IMR-90 (cell line): ENCODE measurements around the gene CALHM6. TPM values are rescaled to one million over a fixed set of nuclear protein-coding genes. Genes with fewer than 3 reads are reported as not detected.

ENCODE experiments used
- ATAC-seq: fragments of 200-7000 bp; cut with Tn5 transposase; 2 replicates; pipeline ENCODE4 v1.9.1; 2020; ENCODE audit warnings: low read depth, mild to moderate bottlenecking, moderate library complexity
- BruUV-seq: library from RNA; stranded (reverse); fragments of 400-500 nt; replicated peaks from 2 replicates; lab custom pipeline; 2021; lab: Mats Ljungman, UMichigan
- CTCF ChIA-PET: fragments of 300-600 bp; formaldehyde crosslinking; extraction: SDS; loops from one replicate; lab custom pipeline; 2021; ENCODE audit warnings: antibody characterized with exemption; lab: Yijun Ruan, JAX
- POLR2A ChIA-PET: fragments of 300-600 bp; sonication (Branson Sonifier 250); formaldehyde crosslinking; loops from one replicate; lab custom pipeline; 2022; ENCODE audit warnings: antibody characterized with exemption; ENCODE audit not compliant: unreplicated experiment; lab: Charles Lee
- DNase-seq: peaks from one replicate; pipeline ENCODE4 v3.0.0; 2013
- H2AFZ ChIP-seq: replicated peaks from 2 replicates; pipeline ENCODE3; 2013; ENCODE audit warnings: low read length, mild to moderate bottlenecking; ENCODE audit not compliant: poor library complexity
- H2AK5ac ChIP-seq: 2 replicates; pipeline ENCODE4 v1.6.1; 2013; ENCODE audit warnings: low read depth, low read length, inconsistent platforms
- H2AK9ac ChIP-seq: replicated peaks from 2 replicates; pipeline ENCODE3; 2013; ENCODE audit warnings: mild to moderate bottlenecking, low read depth, low read length, moderate library complexity; ENCODE audit not compliant: poor library complexity
- H2BK120ac ChIP-seq: 2 replicates; pipeline ENCODE4 v1.6.1; 2013; ENCODE audit warnings: low read depth, low read length, inconsistent platforms
- H2BK15ac ChIP-seq: 3 replicates; pipeline ENCODE4 v1.6.1; 2013; ENCODE audit warnings: low read depth, low read length, inconsistent platforms
- H2BK20ac ChIP-seq: 2 replicates; pipeline ENCODE4 v1.6.1; 2013; ENCODE audit warnings: low read depth, mild to moderate bottlenecking, inconsistent platforms, low read length, moderate library complexity
- H2BK5ac ChIP-seq: 2 replicates; pipeline ENCODE4 v1.6.1; 2013; ENCODE audit warnings: mild to moderate bottlenecking, low read depth, low read length, inconsistent platforms; ENCODE audit not compliant: poor library complexity, severe bottlenecking
- H3K14ac ChIP-seq: replicated peaks from 2 replicates; pipeline ENCODE4 v1.6.1; 2013; ENCODE audit warnings: low read depth, low read length, inconsistent platforms
- H3K18ac ChIP-seq: 2 replicates; pipeline ENCODE4 v1.6.1; 2013; ENCODE audit warnings: low read depth, low read length, control low read depth
- H3K23ac ChIP-seq: 2 replicates; pipeline ENCODE4 v1.6.1; 2013; ENCODE audit warnings: low read depth, low read length, inconsistent platforms
- H3K27ac ChIP-seq: 2 replicates; pipeline ENCODE4 v1.5.1; 2013; ENCODE audit warnings: mild to moderate bottlenecking, control low read depth, low read length; ENCODE audit not compliant: insufficient read depth
- H3K27me3 ChIP-seq: 2 replicates; pipeline ENCODE4 v1.6.1; 2013; ENCODE audit warnings: low read length; ENCODE audit not compliant: control insufficient read depth, insufficient read depth
- H3K36me3 ChIP-seq: 2 replicates; pipeline ENCODE4 v1.6.1; 2013; ENCODE audit warnings: low read length, mixed read lengths; ENCODE audit not compliant: control insufficient read depth, insufficient read depth
- H3K4ac ChIP-seq: 2 replicates; pipeline ENCODE4 v1.6.1; 2013; ENCODE audit warnings: low read depth, low read length, inconsistent platforms
- H3K4me1 ChIP-seq: 2 replicates; pipeline ENCODE4 v1.6.1; 2013; ENCODE audit warnings: low read length, mixed read lengths; ENCODE audit not compliant: control insufficient read depth, insufficient read depth
- H3K4me2 ChIP-seq: 2 replicates; pipeline ENCODE4 v1.6.1; 2013; ENCODE audit warnings: low read depth, mild to moderate bottlenecking, control low read depth, low read length, moderate library complexity
- H3K4me3 ChIP-seq: 2 replicates; pipeline ENCODE4 v1.5.1; 2013; ENCODE audit warnings: low read depth, mild to moderate bottlenecking, control low read depth, low read length, moderate library complexity; ENCODE audit not compliant: insufficient read depth
- H3K56ac ChIP-seq: 2 replicates; pipeline ENCODE4 v1.6.1; 2013; ENCODE audit warnings: low read length, inconsistent platforms; ENCODE audit not compliant: insufficient read depth; ENCODE audit errors: extremely low read depth
- H3K79me1 ChIP-seq, 2 experiments: 2 replicates each; pipeline ENCODE4 v1.6.1; 2013; ENCODE audit warnings: low read length in 2 of 2, inconsistent platforms in 1 of 2, low read depth in 1 of 2
- H3K9ac ChIP-seq: 2 replicates; pipeline ENCODE4 v1.6.1; 2013; ENCODE audit warnings: low read depth, low read length, control low read depth
- H3K9me1 ChIP-seq: 2 replicates; pipeline ENCODE4 v1.6.1; 2013; ENCODE audit warnings: low read length, inconsistent platforms; ENCODE audit not compliant: insufficient read depth
- H3K9me3 ChIP-seq: 2 replicates; pipeline ENCODE4 v1.6.1; 2013; ENCODE audit warnings: low read length; ENCODE audit not compliant: control insufficient read depth, insufficient read depth
- H4K20me1 ChIP-seq: 2 replicates; pipeline ENCODE4 v1.6.1; 2013; ENCODE audit warnings: low read length, inconsistent platforms; ENCODE audit not compliant: insufficient read depth
- H4K5ac ChIP-seq: 2 replicates; pipeline ENCODE4 v1.6.1; 2013; ENCODE audit warnings: mild to moderate bottlenecking, low read depth, low read length, control low read depth
- H4K8ac ChIP-seq, 2 experiments: 2 replicates each; pipeline ENCODE4 v1.6.1; 2013; ENCODE audit warnings: low read depth in 2 of 2, low read length in 2 of 2, control low read depth in 1 of 2, inconsistent platforms in 1 of 2
- H4K91ac ChIP-seq: 2 replicates; pipeline ENCODE4 v1.6.1; 2013; ENCODE audit warnings: low read depth, low read length, inconsistent platforms; ENCODE audit not compliant: insufficient read depth
- NFE2L2 ChIP-seq: fragments of 150-350 bp; IDR thresholded peaks from 2 replicates; pipeline ENCODE4 v1.6.1; 2016; ENCODE audit warnings: low read depth, mild to moderate bottlenecking, low read length
- dilution Hi-C: fragments of 300-500 bp; cut with HindIII; formaldehyde crosslinking; loops from one replicate; pipeline ENCODE4 v1.14.3; 2018; ENCODE audit warnings: low sequenced_read_pairs; ENCODE audit not compliant: unreplicated experiment
- in situ Hi-C: fragments of 300-500 bp; cut with MboI; formaldehyde crosslinking; loops from 3 replicates; pipeline ENCODE4 v1.14.3; 2019; ENCODE audit warnings: low sequenced_read_pairs, inconsistent platforms, mixed read lengths
- intact Hi-C: fragments of 100-400 bp; cut with micrococcal nuclease; formaldehyde crosslinking; loops from 2 replicates; pipeline ENCODE4 v1.10.0; 2022
- polyA plus RNA-seq, 3 experiments: library from polyadenylated mRNA; depleted of rRNA; stranded (reverse); fragments of >200 nt; gene quantifications; 2 replicates each; pipeline ENCODE4 v1.2.3, GENCODE V29; 2012; ENCODE audit warnings: low replicate concordance in 1 of 3
- total RNA-seq: library from RNA; depleted of rRNA; stranded (reverse); fragments of >200 nt; gene quantifications from 2 replicates; pipeline ENCODE4 v1.2.3, GENCODE V29; 2012; rRNA removed

Gene CALHM6
- total and polyA plus RNA-seq, 2 of the 4 experiments (the other 2 are of a cell fraction) = 0.72 to 1.5 TPM

GRCh38 chr6:116512734-116513133 is 51.6 kb downstream of the CALHM6 start:
- dilution Hi-C loops = no loop called here
- ATAC-seq = no peak
- no peak overlapping the region; the same call in 1 of the 2 replicates for H4K91ac ChIP-seq
- no peak overlapping the region for H2AFZ ChIP-seq
- no peaks in the 10 kb centered on the region for H3K27me3 ChIP-seq
- no peak overlapping the region for H2BK15ac ChIP-seq
- peak overlapping the region; percentile 53 for H3K14ac ChIP-seq
- H3K4me3 ChIP-seq = peak overlapping the region; percentile 51
- no peak for TF ChIP-seq NFE2L2
- no peak for DNase-seq
- H2BK5ac ChIP-seq = peak overlapping the region; percentile 82
- no peak overlapping the region for H2AK5ac ChIP-seq
- no TSS peak for BruUV-seq
- intact Hi-C loops = loop anchor here (2.0 to 5.0 kb wide), 3 partner anchors 18 to 142 kb away; partner anchors contain the start of gene DSE
- no peaks in the 10 kb centered on the region for H3K9me3 ChIP-seq
- no peak overlapping the region for H2BK20ac ChIP-seq
- H2BK120ac ChIP-seq = no peak overlapping the region
- H3K4me2 ChIP-seq = peak overlapping the region; percentile 90
- peaks cover 15% of the 10 kb centered on the region for H3K9me1 ChIP-seq
- no peak overlapping the region for H4K8ac ChIP-seq
- peaks cover 21 to 41% of the 10 kb centered on the region in 2 experiments for H3K79me1 ChIP-seq
- peaks cover 5% of the 10 kb centered on the region for H3K4me1 ChIP-seq
- H4K5ac ChIP-seq = peak overlapping the region; percentile 41; the same call in 1 of the 2 replicates
- H3K56ac ChIP-seq = no peak overlapping the region
- in situ Hi-C loops = no loop called here
- peak overlapping the region; percentile 25; the same call in 1 of the 2 replicates for H3K27ac ChIP-seq
- H3K36me3 ChIP-seq = peaks cover 3% of the 10 kb centered on the region
- H4K20me1 ChIP-seq = no peaks in the 10 kb centered on the region
- H3K4ac ChIP-seq = no peak overlapping the region; the same call in 1 of the 2 replicates
- CTCF ChIA-PET = interaction anchor here (1.2 to 2.3 kb wide), 2 partner anchors 45 to 225 kb away, joined by 3 to 8 read pairs; no protein-coding TSS in a partner anchor
- H3K9ac ChIP-seq = peak overlapping the region; percentile 55; the same call in 1 of the 2 replicates
- POLR2A ChIA-PET = no interaction called here
- H3K23ac ChIP-seq = no peak overlapping the region; the same call in 1 of the 2 replicates
- no peak overlapping the region for H2AK9ac ChIP-seq
- 0 out of 2 replicates have a peak overlapping the region, but pooled peaks have one; percentile 29 for H3K18ac ChIP-seq

Other genes starting within 250 kb of the CALHM6 start
- 22.0 and 23.1 TPM in 2 replicates for gene TSPYL4, start 207.3 kb upstream of the CALHM6 start, total RNA-seq
- 29.0 and 29.9 TPM in 2 replicates for gene TSPYL4, start 207.3 kb upstream of the CALHM6 start, polyA plus RNA-seq (2012; rRNA removed)
- 111 and 121 TPM in 2 replicates for gene TSPYL1, start 181.4 kb upstream of the CALHM6 start, total RNA-seq
- 30.1 and 32.4 TPM in 2 replicates for gene TSPYL1, start 181.4 kb upstream of the CALHM6 start, polyA plus RNA-seq (2012; rRNA removed)
- gene DSE, start 90.4 kb upstream of the CALHM6 start, total RNA-seq = 132 and 154 TPM in 2 replicates
- gene DSE, start 90.4 kb upstream of the CALHM6 start, polyA plus RNA-seq (2012; rRNA removed) = 43.9 and 48.0 TPM in 2 replicates
- gene CALHM5, start 50.3 kb downstream of the CALHM6 start, total RNA-seq = 10.6 and 10.8 TPM in 2 replicates
- gene CALHM5, start 50.3 kb downstream of the CALHM6 start, polyA plus RNA-seq (2012; rRNA removed) = 2.8 and 3.3 TPM in 2 replicates
- under 0.01 TPM in 1 of 2 replicates, not detected in the other for gene TRAPPC3L, start 84.3 kb downstream of the CALHM6 start, total RNA-seq
- 0.03 TPM in 1 of 2 replicates, not detected in the other for gene TRAPPC3L, start 84.3 kb downstream of the CALHM6 start, polyA plus RNA-seq (2012; rRNA removed)
- not detected in 2 replicates for gene CALHM4, start 92.4 kb downstream of the CALHM6 start, total RNA-seq
- 0.07 and 0.11 TPM in 2 replicates for gene CALHM4, start 92.4 kb downstream of the CALHM6 start, polyA plus RNA-seq (2012; rRNA removed)
- 35.8 and 92.8 TPM in 2 replicates for gene RWDD1, start 110.1 kb downstream of the CALHM6 start, total RNA-seq
- 22.8 and 23.6 TPM in 2 replicates for gene RWDD1, start 110.1 kb downstream of the CALHM6 start, polyA plus RNA-seq (2012; rRNA removed)
- under 0.01 and 0.28 TPM in 2 replicates for gene RSPH4A, start 155.1 kb downstream of the CALHM6 start, total RNA-seq
- gene RSPH4A, start 155.1 kb downstream of the CALHM6 start, polyA plus RNA-seq (2012; rRNA removed) = 0.10 and 0.19 TPM in 2 replicates
- gene ZUP1, start 207.4 kb downstream of the CALHM6 start, total RNA-seq = 13.4 and 16.4 TPM in 2 replicates
- 5.5 and 7.3 TPM in 2 replicates for gene ZUP1, start 207.4 kb downstream of the CALHM6 start, polyA plus RNA-seq (2012; rRNA removed)
- 5.9 and 9.4 TPM in 2 replicates for gene KPNA5, start 219.8 kb downstream of the CALHM6 start, total RNA-seq
- 1.8 and 2.2 TPM in 2 replicates for gene KPNA5, start 219.8 kb downstream of the CALHM6 start, polyA plus RNA-seq (2012; rRNA removed)